ENCODE data around the gene MPDZ. TPM values are rescaled to one million over a fixed set of nuclear protein-coding genes. Genes with fewer than 3 reads are reported as not detected.

MPDZ gene
- total RNA-seq, 1 donor: 41.0 TPM

GRCh38 chr9:13139641-13140171 is 139.8 kb downstream of the MPDZ start:
- TF ChIP-seq CTCF (IDR thresholded peaks at IDR 0.05; ENCODE audit: insufficient read depth, low read length): no peak

GRCh38 chr9:13137426-13137825 is 142.1 kb downstream of the MPDZ start:
- no peak for DNase-seq (ENCODE audit: low read depth)
- no peak for TF ChIP-seq CTCF (IDR thresholded peaks at IDR 0.05; ENCODE audit: insufficient read depth, low read length)
- H3K4me3 ChIP-seq (ENCODE audit: low read depth, low read length): no peak overlapping the region

More at GRCh38 chr9:13139641-13140171, 139.8 kb downstream of the MPDZ start:
- DNase-seq (ENCODE audit: low read depth): peak; percentile 91
- peak overlapping the region; percentile 0 for H3K4me3 ChIP-seq (ENCODE audit: low read depth, low read length)

GRCh38 chr9:13131991-13132390 is 147.5 kb downstream of the MPDZ start:
- H3K4me3 ChIP-seq (ENCODE audit: low read depth, low read length): no peak overlapping the region
- DNase-seq (ENCODE audit: low read depth): no peak
- no peak for TF ChIP-seq CTCF (IDR thresholded peaks at IDR 0.05; ENCODE audit: insufficient read depth, low read length)

- no peak for TF ChIP-seq CTCF (IDR thresholded peaks at IDR 0.05; ENCODE audit: insufficient read depth, low read length)
- no peak overlapping the region for H3K4me3 ChIP-seq (ENCODE audit: low read depth, low read length)
- no peak for DNase-seq (ENCODE audit: low read depth)
Observed at GRCh38 chr9:13131416-13131815, 148.1 kb downstream of the MPDZ start.

- no peak overlapping the region for H3K4me3 ChIP-seq (ENCODE audit: low read depth, low read length)
- peak; percentile 75 for DNase-seq (ENCODE audit: low read depth)
- TF ChIP-seq CTCF (IDR thresholded peaks at IDR 0.05; ENCODE audit: insufficient read depth, low read length): no peak
Observed at GRCh38 chr9:13128266-13128860, 151.1 kb downstream of the MPDZ start.

GRCh38 chr9:13127131-13127530 is 152.4 kb downstream of the MPDZ start:
- TF ChIP-seq CTCF (IDR thresholded peaks at IDR 0.05; ENCODE audit: insufficient read depth, low read length): no peak
- peak; percentile 18 for DNase-seq (ENCODE audit: low read depth)
- H3K4me3 ChIP-seq (ENCODE audit: low read depth, low read length): no peak overlapping the region

- H3K4me3 ChIP-seq (ENCODE audit: low read depth, low read length): no peak overlapping the region
- TF ChIP-seq CTCF (IDR thresholded peaks at IDR 0.05; ENCODE audit: insufficient read depth, low read length): no peak
- no peak for DNase-seq (ENCODE audit: low read depth)
Observed at GRCh38 chr9:13125261-13125660, 154.2 kb downstream of the MPDZ start.
